Sigmoid colon (tissue), 7 donors: ENCODE data around the gene MBLAC2. TPM values are rescaled to one million over a fixed set of nuclear protein-coding genes. Genes with fewer than 3 reads are reported as not detected.
A peak's percentile ranks its signal among the peaks of the same experiment; 100 is the strongest.

Experiments
- DNase-seq: peaks from one replicate; pipeline ENCODE4 v3.0.0-alpha.2; 2019
- H3K27ac ChIP-seq, 4 donors: fragments of 200-600 bp; sonication (generic); one replicate each; pipeline ENCODE4 v1.5.1; 2016 to 2019; ENCODE audit warnings: mild to moderate bottlenecking in 1 of 4
- H3K27me3 ChIP-seq, 3 donors: fragments of 200-600 bp; sonication (generic); one replicate each; pipeline ENCODE4 v1.5.1; 2019; ENCODE audit warnings: mild to moderate bottlenecking in 1 of 3
- H3K36me3 ChIP-seq, 4 donors: fragments of 200-600 bp; sonication (generic); one replicate each; pipeline ENCODE4 v1.5.1; 2016 to 2019
- H3K4me1 ChIP-seq, 4 donors: fragments of 200-600 bp; sonication (generic); one replicate each; pipeline ENCODE4 v1.5.1; 2017 to 2019
- H3K4me3 ChIP-seq, 4 donors: fragments of 200-600 bp; sonication (generic); one replicate each; pipeline ENCODE4 v1.5.1; 2017 to 2019; ENCODE audit warnings: mild to moderate bottlenecking in 2 of 4, moderate library complexity in 1 of 4
- H3K9me3 ChIP-seq, 4 donors: fragments of 200-600 bp in 3 of 4; sonication (generic) in 3 of 4; one replicate each; pipeline versions ENCODE4 v1.5.1 to v1.6.1; 2013 to 2019
- CTCF ChIP-seq, 4 experiments: fragments of 450-650 bp in 3 of 4; fragments of 200-600 bp in 1 of 4; IDR thresholded peaks; one replicate each; pipeline ENCODE4 v1.5.1; 2016 to 2019; ENCODE audit warnings: antibody characterized with exemption in 4 of 4, mild to moderate bottlenecking in 3 of 4, moderate library complexity in 2 of 4
- EP300 ChIP-seq, 4 donors: sonication (generic); formaldehyde crosslinking; IDR thresholded peaks; one replicate each; pipeline ENCODE4 v1.6.1; 2017; ENCODE audit warnings: antibody characterized with exemption in 4 of 4
- POLR2A ChIP-seq, 2 donors: fragments of 450-650 bp; IDR thresholded peaks; one replicate each; pipeline ENCODE4 v1.6.1; 2016; ENCODE audit warnings: antibody characterized with exemption in 2 of 2, mild to moderate bottlenecking in 2 of 2, moderate library complexity in 2 of 2
- POLR2AphosphoS5 ChIP-seq, 4 donors: sonication (generic); formaldehyde crosslinking; IDR thresholded peaks; one replicate each; pipeline ENCODE4 v1.6.1; 2017; ENCODE audit warnings: antibody characterized with exemption in 4 of 4
- WGBS, 2 donors: extraction: QIAGEN DNeasy Blood & Tissue Kit; methylation state at CpG; one replicate each; pipeline ENCODE4 v1.1.7; 2013; 5-methylcytosine and 5-hydroxymethylcytosine counted together
- intact Hi-C: fragments of 100-400 bp; cut with DNase I; formaldehyde crosslinking; loops from one replicate; pipeline ENCODE4 v1.15.1; 2023
- polyA plus RNA-seq, 3 donors: library from polyadenylated mRNA; stranded (reverse); fragments of 200-250 nt; gene quantifications; one replicate each; pipeline ENCODE4 v1.2.3, GENCODE V29; 2013
- total RNA-seq, 4 donors: library from RNA; depleted of rRNA; stranded (reverse); fragments of >200 nt; gene quantifications; one replicate each; pipeline ENCODE4 v1.1.0, GENCODE V29; 2016
- donor health status: healthy with polysubstance abuse.
- donor health status: Bipolar disorder and iron deficiency.
- donor health status: healthy.

The MBLAC2 gene
- 1 to 10 TPM; 4.9 to 7.1 (median 6.1) TPM for total RNA-seq
- 1 to 10 TPM in 2 of 3 donors, under 1 TPM in 1; 0.92 to 2.8 (median 2.4) TPM for polyA plus RNA-seq

- Histone ChIP-seq H3K9me3 (no peaks in the 10 kb centered on the region), H3K27ac (peak within 1 kb of the TSS; percentile 77 to 83 (median 80)), H3K4me3 (peak within 1 kb of the TSS; percentile 70 to 85 (median 80)), H3K4me1 (peaks cover 0 to 28% (median 23%) of the 10 kb centered on the region in 4 donors), H3K36me3 (no peaks in the 10 kb centered on the region), H3K27me3 (no peaks in the 10 kb centered on the region)
- WGBS, 2 donors: 0% methylated on average over 73 of the region's 73 CpGs
- peak; percentile 96 for DNase-seq
- peak; percentile 50 to 65 (median 62) for TF ChIP-seq CTCF (IDR thresholded peaks at IDR 0.05)
- peak; percentile 50 to 66 for TF ChIP-seq POLR2A (IDR thresholded peaks at IDR 0.05)
- peak; percentile 86 to 95 (median 87) for TF ChIP-seq POLR2AphosphoS5 (IDR thresholded peaks at IDR 0.05)
- TF ChIP-seq EP300 (IDR thresholded peaks at IDR 0.05): no peak
- intact Hi-C loops: loop anchor here (1.0 to 2.0 kb wide), 3 partner anchors 34 to 64 kb away; partner anchors contain the start of gene LYSMD3
Measured at GRCh38 chr5:90474235-90475107, at the start of gene MBLAC2, which contains the start of gene POLR3G. Gene MBLAC2 (minus strand): TSS chr5:90474771. CDS start chr5:90474292, 479 bp downstream. Gene POLR3G (plus strand): TSS chr5:90474864. CDS start chr5:90485568, 10,704 bp downstream.

GRCh38 chr5:90519081-90519480 is 44.5 kb upstream of the MBLAC2 start:
- H3K27ac ChIP-seq: no peak overlapping the region
- TF ChIP-seq POLR2AphosphoS5 (IDR thresholded peaks at IDR 0.05): no peak
- no peak for TF ChIP-seq EP300 (IDR thresholded peaks at IDR 0.05)
- no peak for TF ChIP-seq POLR2A (IDR thresholded peaks at IDR 0.05)
- TF ChIP-seq CTCF (IDR thresholded peaks at IDR 0.05): no peak
- H3K4me3 ChIP-seq: no peak overlapping the region
- no peaks in the 10 kb centered on the region for H3K27me3 ChIP-seq
- intact Hi-C loops: no loop called here
- 94 to 96% methylated on average over 7 of the region's 7 CpGs for WGBS, 2 donors
- no peaks in the 10 kb centered on the region for H3K4me1 ChIP-seq
- H3K9me3 ChIP-seq: no peaks in the 10 kb centered on the region
- no peak for DNase-seq
- H3K36me3 ChIP-seq: peaks cover 4 to 62% (median 6%) of the 10 kb centered on the region in 4 donors

GRCh38 chr5:90518661-90519060 is 44.1 kb upstream of the MBLAC2 start:
- no peak for TF ChIP-seq POLR2A (IDR thresholded peaks at IDR 0.05)
- no peak for TF ChIP-seq POLR2AphosphoS5 (IDR thresholded peaks at IDR 0.05)
- TF ChIP-seq EP300 (IDR thresholded peaks at IDR 0.05): no peak
- TF ChIP-seq CTCF (IDR thresholded peaks at IDR 0.05): no peak
- Histone ChIP-seq H3K36me3 (peaks cover 4 to 58% (median 6%) of the 10 kb centered on the region in 4 donors), H3K4me3 (no peak overlapping the region), H3K27ac (no peak overlapping the region), H3K27me3 (no peaks in the 10 kb centered on the region), H3K4me1 (no peaks in the 10 kb centered on the region), H3K9me3 (no peaks in the 10 kb centered on the region)
- intact Hi-C loops: no loop called here
- DNase-seq: no peak

- 73 to 85% methylated on average over 3 of the region's 3 CpGs for WGBS, 2 donors
- TF ChIP-seq CTCF (IDR thresholded peaks at IDR 0.05) (no peak), EP300 (IDR thresholded peaks at IDR 0.05) (no peak), POLR2A (IDR thresholded peaks at IDR 0.05) (no peak), POLR2AphosphoS5 (IDR thresholded peaks at IDR 0.05) (no peak)
Measured at GRCh38 chr5:90514520-90514919, 39.9 kb upstream of the MBLAC2 start.

More at GRCh38 chr5:90514520-90514919, 39.9 kb upstream of the MBLAC2 start:
- Histone ChIP-seq H3K4me3 (no peak overlapping the region), H3K9me3 (no peaks in the 10 kb centered on the region), H3K27me3 (no peaks in the 10 kb centered on the region), H3K4me1 (no peaks in the 10 kb centered on the region), H3K27ac (no peak overlapping the region), H3K36me3 (peaks cover 0 to 18% (median 2%) of the 10 kb centered on the region in 4 donors)
- intact Hi-C loops: no loop called here
- DNase-seq: no peak
